ENCODE measurements around the gene ADK.

- TF ChIP-seq, protein P1, sequence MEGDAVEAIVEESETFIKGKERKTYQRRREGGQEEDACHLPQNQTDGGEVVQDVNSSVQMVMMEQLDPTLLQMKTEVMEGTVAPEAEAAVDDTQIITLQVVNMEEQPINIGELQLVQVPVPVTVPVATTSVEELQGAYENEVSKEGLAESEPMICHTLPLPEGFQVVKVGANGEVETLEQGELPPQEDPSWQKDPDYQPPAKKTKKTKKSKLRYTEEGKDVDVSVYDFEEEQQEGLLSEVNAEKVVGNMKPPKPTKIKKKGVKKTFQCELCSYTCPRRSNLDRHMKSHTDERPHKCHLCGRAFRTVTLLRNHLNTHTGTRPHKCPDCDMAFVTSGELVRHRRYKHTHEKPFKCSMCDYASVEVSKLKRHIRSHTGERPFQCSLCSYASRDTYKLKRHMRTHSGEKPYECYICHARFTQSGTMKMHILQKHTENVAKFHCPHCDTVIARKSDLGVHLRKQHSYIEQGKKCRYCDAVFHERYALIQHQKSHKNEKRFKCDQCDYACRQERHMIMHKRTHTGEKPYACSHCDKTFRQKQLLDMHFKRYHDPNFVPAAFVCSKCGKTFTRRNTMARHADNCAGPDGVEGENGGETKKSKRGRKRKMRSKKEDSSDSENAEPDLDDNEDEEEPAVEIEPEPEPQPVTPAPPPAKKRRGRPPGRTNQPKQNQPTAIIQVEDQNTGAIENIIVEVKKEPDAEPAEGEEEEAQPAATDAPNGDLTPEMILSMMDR (IDR thresholded peaks at IDR 0.05) = no peak
- no peak for TF ChIP-seq POLR2AphosphoS5 (IDR thresholded peaks at IDR 0.05)
Measured at GRCh38 chr10:74104996-74105395, 46.0 kb upstream of the ADK start.

Measured in breast epithelium (tissue), 3 donors.